Tibial nerve (tissue), 4 donors: ENCODE results near the gene TAS2R31.

Source experiments
- CTCF ChIP-seq, 5 experiments: fragments of 200-600 bp in 3 of 5; fragments of 450-650 bp in 2 of 5; sonication (generic) in 3 of 5; IDR thresholded peaks; one replicate each; pipeline ENCODE4 v1.5.1; 2016 to 2019; ENCODE audit warnings: antibody characterized with exemption in 5 of 5, mild to moderate bottlenecking in 3 of 5, moderate library complexity in 2 of 5
- EP300 ChIP-seq, 2 donors: sonication (generic); formaldehyde crosslinking; IDR thresholded peaks; one replicate each; pipeline ENCODE4 v1.6.1; 2017; ENCODE audit warnings: antibody characterized with exemption in 2 of 2, mild to moderate bottlenecking in 1 of 2
- POLR2A ChIP-seq, 2 donors: fragments of 450-650 bp; IDR thresholded peaks; one replicate each; pipeline ENCODE4 v1.6.1; 2017; ENCODE audit warnings: antibody characterized with exemption in 2 of 2, mild to moderate bottlenecking in 2 of 2, moderate library complexity in 2 of 2

- TF ChIP-seq CTCF (IDR thresholded peaks at IDR 0.05) = no peak
- TF ChIP-seq EP300 (IDR thresholded peaks at IDR 0.05) = no peak
- no peak for TF ChIP-seq POLR2A (IDR thresholded peaks at IDR 0.05)
These were observed 40.2 kb upstream of the TAS2R31 start for GRCh38 chr12:11071414-11071813.
